Transverse colon (tissue), 4 donors: ENCODE results near the gene DOCK9. TPM values are rescaled to one million over a fixed set of nuclear protein-coding genes. Genes with fewer than 3 reads are reported as not detected.
A peak's percentile ranks its signal among the peaks of the same experiment; 100 is the strongest.

ENCODE experiments used
- DNase-seq: peaks from one replicate; pipeline ENCODE4 v3.0.0-alpha.2; 2019
- H3K27ac ChIP-seq, 4 donors: fragments of 200-600 bp; sonication (generic); 2 replicates each; pipeline ENCODE4 v1.5.1; 2016 to 2018; ENCODE audit warnings: inconsistent platforms in 4 of 4
- H3K27me3 ChIP-seq: fragments of 200-600 bp; sonication (generic); 2 replicates; pipeline ENCODE4 v1.5.1; 2017; ENCODE audit warnings: inconsistent platforms
- H3K36me3 ChIP-seq, 4 donors: fragments of 200-600 bp; sonication (generic); 2 replicates each; pipeline ENCODE4 v1.5.1; 2017 to 2019; ENCODE audit warnings: inconsistent platforms in 4 of 4
- H3K4me1 ChIP-seq, 4 donors: fragments of 200-600 bp; sonication (generic); 2 replicates each; pipeline ENCODE4 v1.5.1; 2017 to 2020; ENCODE audit warnings: inconsistent platforms in 4 of 4
- H3K4me3 ChIP-seq, 4 donors: fragments of 200-600 bp; sonication (generic); 1 replicate in 1 of 4; 2 replicates in 3 of 4; pipeline versions ENCODE4 v1.5.1 to v1.6.1; 2017 to 2019; ENCODE audit warnings: inconsistent platforms in 4 of 4
- H3K9me3 ChIP-seq, 2 donors: fragments of 200-600 bp; sonication (generic); 2 replicates each; pipeline ENCODE4 v1.5.1; 2017 to 2019; ENCODE audit warnings: inconsistent platforms in 2 of 2
- EP300 ChIP-seq: sonication (generic); formaldehyde crosslinking; IDR thresholded peaks from one replicate; pipeline ENCODE4 v1.6.1; 2017; ENCODE audit warnings: antibody characterized with exemption, low read depth
- POLR2A ChIP-seq: fragments of 450-650 bp; IDR thresholded peaks from one replicate; pipeline ENCODE4 v1.6.1; 2016; ENCODE audit warnings: antibody characterized with exemption, mild to moderate bottlenecking, moderate library complexity
- POLR2AphosphoS5 ChIP-seq, 3 donors: sonication (generic); formaldehyde crosslinking; IDR thresholded peaks; one replicate each; pipeline ENCODE4 v1.6.1; 2016; ENCODE audit warnings: antibody characterized with exemption in 3 of 3
- WGBS, 2 donors: methylation state at CpG; one replicate each; pipeline ENCODE4 v1.1.5; 2018; ENCODE audit warnings: low coverage in 1 of 2; 5-methylcytosine and 5-hydroxymethylcytosine counted together
- in situ Hi-C, 4 donors: fragments of 200-750 bp; cut with MboI; loops; one replicate each; pipeline versions ENCODE4 v1.15.0 to v1.15.1; 2017; ENCODE audit warnings: low sequenced_read_pairs in 3 of 4, low pct_ligation_motif_present in 1 of 4, low pct_unique_long_range_greater_than_20kb in 1 of 4
- intact Hi-C: fragments of 100-400 bp; cut with DNase I; formaldehyde crosslinking; loops from one replicate; pipeline ENCODE4 v1.15.1; 2023; ENCODE audit warnings: low total_unique reads
- total RNA-seq, 4 donors: library from RNA; depleted of rRNA; stranded (reverse); fragments of >200 nt; gene quantifications; one replicate each; pipeline ENCODE4 v1.1.0, GENCODE V29; 2016
- TF ChIP-seq, protein P1 (sequence below), 5 experiments: fragments of 200-600 bp in 3 of 5; fragments of 450-650 bp in 2 of 5; sonication (generic) in 3 of 5; IDR thresholded peaks; 1 replicate in 2 of 5; 2 replicates in 3 of 5; pipeline ENCODE4 v1.5.1; 2016 to 2017; ENCODE audit warnings: antibody characterized with exemption in 5 of 5, inconsistent platforms in 3 of 5, mild to moderate bottlenecking in 2 of 5, moderate library complexity in 1 of 5

DOCK9 gene
- total RNA-seq, 4 donors from 2014 or later: 44.5 to 120 (median 71.4) TPM

DNA sequence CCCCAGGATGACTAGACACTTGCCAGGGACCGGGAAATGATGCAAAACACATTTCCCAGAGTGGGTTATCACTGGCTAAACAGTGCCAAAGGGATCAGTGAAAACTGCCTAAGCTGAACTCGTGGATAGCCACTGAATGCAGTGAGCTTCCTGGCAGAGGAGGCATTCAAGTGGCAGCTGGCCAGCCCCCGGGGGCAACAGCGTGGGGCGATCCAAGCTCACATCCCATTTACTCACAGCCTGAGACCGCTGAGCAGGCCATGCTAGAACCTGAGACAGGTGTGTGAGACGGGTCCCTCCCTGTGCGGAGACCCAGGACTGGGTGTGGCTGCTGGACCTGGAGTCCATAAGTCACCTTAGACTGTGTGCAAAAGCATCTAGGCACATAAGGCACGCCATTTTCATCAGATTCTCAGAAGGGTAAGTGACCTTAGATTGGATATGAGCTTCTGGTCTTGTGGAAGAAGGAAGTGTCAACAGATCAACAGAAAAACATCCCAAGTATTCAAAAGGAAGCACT lies 173.5 kb downstream of the DOCK9 start:
- H3K4me1 ChIP-seq: peaks cover 0 to 7% (median 0%) of the 10 kb centered on the region in 4 donors
- H3K9me3 ChIP-seq: no peaks in the 10 kb centered on the region
- intact Hi-C loops: no loop called here
- no peak for TF ChIP-seq POLR2A
- no peak for TF ChIP-seq EP300
- TF ChIP-seq POLR2AphosphoS5 (IDR thresholded peaks at IDR 0.05): no peak
- TF ChIP-seq, protein P1, sequence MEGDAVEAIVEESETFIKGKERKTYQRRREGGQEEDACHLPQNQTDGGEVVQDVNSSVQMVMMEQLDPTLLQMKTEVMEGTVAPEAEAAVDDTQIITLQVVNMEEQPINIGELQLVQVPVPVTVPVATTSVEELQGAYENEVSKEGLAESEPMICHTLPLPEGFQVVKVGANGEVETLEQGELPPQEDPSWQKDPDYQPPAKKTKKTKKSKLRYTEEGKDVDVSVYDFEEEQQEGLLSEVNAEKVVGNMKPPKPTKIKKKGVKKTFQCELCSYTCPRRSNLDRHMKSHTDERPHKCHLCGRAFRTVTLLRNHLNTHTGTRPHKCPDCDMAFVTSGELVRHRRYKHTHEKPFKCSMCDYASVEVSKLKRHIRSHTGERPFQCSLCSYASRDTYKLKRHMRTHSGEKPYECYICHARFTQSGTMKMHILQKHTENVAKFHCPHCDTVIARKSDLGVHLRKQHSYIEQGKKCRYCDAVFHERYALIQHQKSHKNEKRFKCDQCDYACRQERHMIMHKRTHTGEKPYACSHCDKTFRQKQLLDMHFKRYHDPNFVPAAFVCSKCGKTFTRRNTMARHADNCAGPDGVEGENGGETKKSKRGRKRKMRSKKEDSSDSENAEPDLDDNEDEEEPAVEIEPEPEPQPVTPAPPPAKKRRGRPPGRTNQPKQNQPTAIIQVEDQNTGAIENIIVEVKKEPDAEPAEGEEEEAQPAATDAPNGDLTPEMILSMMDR (IDR thresholded peaks at IDR 0.05): no peak
- in situ Hi-C loops: no loop called here
- no peak overlapping the region for H3K27ac ChIP-seq
- H3K4me3 ChIP-seq: no peak overlapping the region
- H3K27me3 ChIP-seq: no peaks in the 10 kb centered on the region
- no peak for DNase-seq
- peaks cover 0 to 10% (median 4%) of the 10 kb centered on the region in 4 donors for H3K36me3 ChIP-seq
- WGBS, 2 donors: 78% methylated on average over 9 of the region's 9 CpGs; no CpG with 5 or more reads in 1 of the 2 donors

DNA sequence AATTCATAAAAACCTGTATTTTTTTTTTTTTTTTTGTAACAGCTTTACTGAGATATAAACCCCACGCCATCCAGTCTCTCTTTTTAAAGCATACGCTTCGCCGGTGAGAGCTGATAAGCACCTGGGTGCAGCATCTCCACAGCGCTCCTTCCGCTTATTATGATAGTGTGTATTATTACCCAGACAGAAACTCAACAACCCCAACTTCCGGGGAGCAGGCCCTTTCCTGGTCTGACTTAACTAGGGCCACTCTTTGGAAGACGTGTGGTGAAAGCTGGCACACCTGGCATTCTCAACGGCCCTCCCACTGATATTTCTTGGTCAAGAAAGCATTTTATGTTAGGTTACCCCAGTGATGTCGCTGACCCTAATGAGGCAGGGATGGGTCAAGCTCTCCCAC lies 173.9 kb downstream of the DOCK9 start:
- in situ Hi-C loops (no loop called here), intact Hi-C loops (no loop called here)
- H3K36me3 ChIP-seq: peaks cover 0 to 10% (median 5%) of the 10 kb centered on the region in 4 donors
- no peak for DNase-seq
- H3K9me3 ChIP-seq: no peaks in the 10 kb centered on the region
- no peak overlapping the region for H3K27ac ChIP-seq
- H3K4me1 ChIP-seq: peaks cover 0 to 7% (median 0%) of the 10 kb centered on the region in 4 donors
- TF ChIP-seq POLR2AphosphoS5 (IDR thresholded peaks at IDR 0.05) (no peak), POLR2A (no peak), EP300 (no peak)
- TF ChIP-seq, protein P1 (IDR thresholded peaks at IDR 0.05): no peak
- no peak overlapping the region for H3K4me3 ChIP-seq
- no peaks in the 10 kb centered on the region for H3K27me3 ChIP-seq
- 95 to 98% methylated on average over 6 to 10 of the region's 10 CpGs for WGBS, 2 donors

DNA sequence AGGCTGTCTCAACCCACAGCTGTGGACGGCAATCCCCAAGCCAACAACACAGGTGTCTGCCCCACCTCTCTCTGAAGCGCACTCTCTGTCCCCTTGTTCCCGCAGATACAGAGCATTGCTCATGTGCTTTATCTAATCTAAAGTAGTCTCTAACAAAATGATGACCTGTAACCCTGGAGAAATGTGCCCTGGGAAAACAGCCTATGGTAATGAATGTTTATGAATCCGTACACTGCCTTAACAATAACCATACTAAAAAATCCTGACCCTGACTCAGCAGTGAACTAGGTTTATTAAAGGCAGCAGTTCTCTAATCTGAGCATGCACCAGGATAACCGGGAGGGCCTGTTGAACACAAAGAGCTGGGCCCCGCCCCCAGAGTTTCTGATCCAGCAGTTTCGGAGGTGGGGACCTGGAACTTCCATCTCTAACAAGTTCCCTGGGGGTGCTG lies 174.7 kb downstream of the DOCK9 start:
- in situ Hi-C loops: no loop called here
- DNase-seq: no peak
- Histone ChIP-seq H3K36me3 (peaks cover 0 to 12% (median 5%) of the 10 kb centered on the region in 4 donors), H3K4me3 (no peak overlapping the region), H3K27me3 (no peaks in the 10 kb centered on the region), H3K27ac (no peak overlapping the region), H3K4me1 (peaks cover 0 to 7% (median 0%) of the 10 kb centered on the region in 4 donors), H3K9me3 (no peaks in the 10 kb centered on the region)
- 92 to 100% methylated on average over 1 to 7 of the region's 7 CpGs for WGBS, 2 donors
- TF ChIP-seq, protein P1 (IDR thresholded peaks at IDR 0.05): no peak
- TF ChIP-seq POLR2AphosphoS5 (IDR thresholded peaks at IDR 0.05) (no peak), POLR2A (no peak), EP300 (no peak)
- intact Hi-C loops: no loop called here

DNA sequence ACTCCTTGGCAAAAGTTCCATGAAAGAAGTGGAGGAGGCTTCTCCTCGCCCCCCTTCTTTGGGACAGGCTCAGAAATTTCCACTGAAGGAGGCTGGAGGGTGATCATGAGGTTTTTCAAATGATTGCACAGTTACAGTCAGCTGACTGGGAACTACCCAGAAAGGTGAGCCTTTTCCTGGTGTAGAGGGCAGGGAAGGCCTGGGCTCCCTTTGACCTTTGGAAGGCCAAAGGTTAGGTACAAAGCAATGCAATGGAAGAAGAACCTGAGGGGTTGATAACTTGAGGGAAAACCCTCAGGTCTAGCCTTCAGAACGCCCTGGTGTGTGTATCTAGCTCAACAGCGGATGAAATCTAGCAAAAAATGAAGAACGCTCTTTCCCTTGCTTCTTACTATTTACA lies 175.3 kb downstream of the DOCK9 start:
- no peak for TF ChIP-seq EP300
- TF ChIP-seq POLR2A: no peak
- TF ChIP-seq POLR2AphosphoS5 (IDR thresholded peaks at IDR 0.05): no peak
- TF ChIP-seq, protein P1 (IDR thresholded peaks at IDR 0.05): no peak
- Histone ChIP-seq H3K36me3 (peaks cover 0 to 12% (median 5%) of the 10 kb centered on the region in 4 donors), H3K27ac (peak overlapping the region in 1 of 4 donors; percentile 5), H3K27me3 (no peaks in the 10 kb centered on the region), H3K4me3 (no peak overlapping the region), H3K9me3 (no peaks in the 10 kb centered on the region), H3K4me1 (peaks cover 0 to 7% (median 0%) of the 10 kb centered on the region in 4 donors)
- intact Hi-C loops: no loop called here
- in situ Hi-C loops: no loop called here
- 90 to 93% methylated on average over 3 to 4 of the region's 4 CpGs for WGBS, 2 donors
- DNase-seq: no peak
